Right lobe of liver (tissue), 4 donors: ENCODE measurements around the gene MXI1.

Source experiments
- POLR2A ChIP-seq: fragments of 450-650 bp; IDR thresholded peaks from one replicate; pipeline ENCODE4 v1.6.1; 2017; ENCODE audit warnings: antibody characterized with exemption, mild to moderate bottlenecking
- TF ChIP-seq, protein P1 (sequence below), 4 donors: fragments of 200-600 bp in 3 of 4; fragments of 450-650 bp in 1 of 4; IDR thresholded peaks; one replicate each; pipeline versions ENCODE4 v1.5.1 to v1.8.0; 2016 to 2022; ENCODE audit warnings: antibody characterized with exemption in 4 of 4, mild to moderate bottlenecking in 2 of 4
- donor health status: DM: no; HTN: no; CAD: no.
- donor health status: DM: no; HTN: no; CAD: no.
- donor health status: DM: no; HTN: yes; CAD: no.

- TF ChIP-seq, protein P1, sequence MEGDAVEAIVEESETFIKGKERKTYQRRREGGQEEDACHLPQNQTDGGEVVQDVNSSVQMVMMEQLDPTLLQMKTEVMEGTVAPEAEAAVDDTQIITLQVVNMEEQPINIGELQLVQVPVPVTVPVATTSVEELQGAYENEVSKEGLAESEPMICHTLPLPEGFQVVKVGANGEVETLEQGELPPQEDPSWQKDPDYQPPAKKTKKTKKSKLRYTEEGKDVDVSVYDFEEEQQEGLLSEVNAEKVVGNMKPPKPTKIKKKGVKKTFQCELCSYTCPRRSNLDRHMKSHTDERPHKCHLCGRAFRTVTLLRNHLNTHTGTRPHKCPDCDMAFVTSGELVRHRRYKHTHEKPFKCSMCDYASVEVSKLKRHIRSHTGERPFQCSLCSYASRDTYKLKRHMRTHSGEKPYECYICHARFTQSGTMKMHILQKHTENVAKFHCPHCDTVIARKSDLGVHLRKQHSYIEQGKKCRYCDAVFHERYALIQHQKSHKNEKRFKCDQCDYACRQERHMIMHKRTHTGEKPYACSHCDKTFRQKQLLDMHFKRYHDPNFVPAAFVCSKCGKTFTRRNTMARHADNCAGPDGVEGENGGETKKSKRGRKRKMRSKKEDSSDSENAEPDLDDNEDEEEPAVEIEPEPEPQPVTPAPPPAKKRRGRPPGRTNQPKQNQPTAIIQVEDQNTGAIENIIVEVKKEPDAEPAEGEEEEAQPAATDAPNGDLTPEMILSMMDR (IDR thresholded peaks at IDR 0.05), result no peak
- TF ChIP-seq POLR2A, result no peak
Measured at GRCh38 chr10:110163192-110163773, 44.1 kb upstream of the MXI1 start.
